Naive thymus-derived CD4-positive, alpha-beta T cell (primary cell): ENCODE results near the gene CD101. TPM values are rescaled to one million over a fixed set of nuclear protein-coding genes. Genes with fewer than 3 reads are reported as not detected.
A peak's percentile ranks its signal among the peaks of the same experiment; 100 is the strongest.

ENCODE experiments used
- ATAC-seq: fragments of 150-1000 bp; cut with Tn5 transposase; 2 replicates; pipeline ENCODE4 v1.10.0; 2021; ENCODE audit warnings: mild to moderate bottlenecking, moderate library complexity
- CTCF ChIA-PET: fragments of 350-600 bp; sonication (Branson Sonifier 250); formaldehyde crosslinking; loops from one replicate; lab custom pipeline; 2021; ENCODE audit warnings: antibody characterized with exemption; lab: Charles Lee
- POLR2A ChIA-PET: fragments of 350-600 bp; sonication (Branson Sonifier 250); formaldehyde crosslinking; loops from one replicate; lab custom pipeline; 2021; ENCODE audit warnings: antibody characterized with exemption, inconsistent platforms; lab: Charles Lee
- DNase-seq, 9 donors: peaks; one replicate each; pipeline versions ENCODE4 v3.0.0 to v3.0.0-alpha.2; 2020 to 2022; ENCODE audit warnings: mixed read lengths in 1 of 9
- H3K27ac ChIP-seq: one replicate; pipeline ENCODE4 v1.7.0; 2013; ENCODE audit warnings: mild to moderate bottlenecking, low read depth, low read length, moderate library complexity
- H3K27me3 ChIP-seq, 2 donors: one replicate each; pipeline ENCODE4 v1.7.0; 2013; ENCODE audit warnings: low read length in 2 of 2, mild to moderate bottlenecking in 2 of 2, moderate library complexity in 2 of 2; ENCODE audit not compliant: control insufficient read depth in 2 of 2, insufficient read depth in 2 of 2
- H3K36me3 ChIP-seq, 3 experiments: 1 replicate in 2 of 3; 2 replicates in 1 of 3; pipeline ENCODE4 v1.7.0; 2013; ENCODE audit warnings: low read length in 3 of 3, mild to moderate bottlenecking in 3 of 3, moderate library complexity in 1 of 3; ENCODE audit not compliant: insufficient read depth in 3 of 3, control insufficient read depth in 2 of 3
- H3K4me1 ChIP-seq, 2 donors: one replicate each; pipeline ENCODE4 v1.7.0; 2013; ENCODE audit warnings: low read length in 2 of 2, mild to moderate bottlenecking in 2 of 2, moderate library complexity in 1 of 2; ENCODE audit not compliant: control insufficient read depth in 2 of 2, insufficient read depth in 2 of 2
- H3K4me3 ChIP-seq: 2 replicates; pipeline ENCODE4 v1.7.0; 2013; ENCODE audit warnings: mild to moderate bottlenecking, low read length
- H3K9me3 ChIP-seq, 3 experiments: 1 replicate in 2 of 3; 2 replicates in 1 of 3; pipeline ENCODE4 v1.7.0; 2013; ENCODE audit warnings: low read length in 3 of 3; ENCODE audit not compliant: control insufficient read depth in 2 of 3
- H3K27ac Mint-ChIP-seq, 9 donors: one replicate each; pipeline ENCODE4 v1.8.0; 2020 to 2022; ENCODE audit warnings: mixed read lengths in 9 of 9, mild to moderate bottlenecking in 8 of 9, moderate library complexity in 5 of 9, inconsistent platforms in 2 of 9
- H3K27me3 Mint-ChIP-seq, 5 donors: one replicate each; pipeline ENCODE4 v1.8.0; 2021 to 2022; ENCODE audit warnings: mixed read lengths in 5 of 5, mild to moderate bottlenecking in 1 of 5
- H3K36me3 Mint-ChIP-seq, 5 donors: one replicate each; pipeline ENCODE4 v1.8.0; 2020 to 2022; ENCODE audit warnings: mixed read lengths in 5 of 5, mild to moderate bottlenecking in 3 of 5, inconsistent platforms in 1 of 5
- H3K4me1 Mint-ChIP-seq, 7 donors: one replicate each; pipeline ENCODE4 v1.8.0; 2020 to 2022; ENCODE audit warnings: mixed read lengths in 7 of 7, mild to moderate bottlenecking in 3 of 7, inconsistent platforms in 1 of 7
- H3K4me3 Mint-ChIP-seq, 10 donors: one replicate each; pipeline ENCODE4 v1.8.0; 2020 to 2022; ENCODE audit warnings: mild to moderate bottlenecking in 10 of 10, mixed read lengths in 10 of 10, moderate library complexity in 6 of 10, inconsistent platforms in 2 of 10
- H3K9me3 Mint-ChIP-seq, 11 donors: one replicate each; pipeline ENCODE4 v1.8.0; 2020 to 2022; ENCODE audit warnings: mixed read lengths in 11 of 11, mild to moderate bottlenecking in 4 of 11, inconsistent platforms in 1 of 11, moderate library complexity in 1 of 11
- intact Hi-C, 2 donors: fragments of 100-400 bp; cut with micrococcal nuclease; formaldehyde crosslinking; loops; one replicate each; pipeline ENCODE4 v1.15.1; 2023
- polyA plus RNA-seq, 2 donors: library from polyadenylated mRNA; unstranded; fragments of 300-500 nt; fragmentation: Illumina TruSeq; gene quantifications; one replicate each; pipeline ENCODE4 v1.2.3, GENCODE V29; 2021
- total RNA-seq, 6 experiments: library from RNA in 5 of 6; stranded (reverse) in 5 of 6; gene quantifications; 1 replicate in 5 of 6; 2 replicates in 1 of 6; pipeline ENCODE4 v1.2.3 and lab custom pipeline; 2021 to 2026

CD101 gene
- total and polyA plus RNA-seq, 7 experiments from 2014 or later, result 3.9 to 15.4 (median 9.9) TPM

GRCh38 chr1:116958110-116958509 is 43.5 kb upstream of the CD101 start:
- POLR2A ChIA-PET, result no interaction called here
- Mint-ChIP-seq H3K4me3 (no peak overlapping the region), H3K9me3 (no peaks in the 10 kb centered on the region), H3K27ac (no peak overlapping the region), H3K4me1 (no peaks in the 10 kb centered on the region), H3K36me3 (peaks cover 0 to 4% (median 0%) of the 10 kb centered on the region in 5 donors), H3K27me3 (no peaks in the 10 kb centered on the region)
- CTCF ChIA-PET, result interaction anchor here (0.7 kb wide), 1 partner anchor 348 kb away, joined by 3 read pairs; no protein-coding TSS in a partner anchor
- Histone ChIP-seq H3K4me1 (peaks cover 6 to 10% of the 10 kb centered on the region in 2 donors), H3K4me3 (no peak overlapping the region), H3K27me3 (no peaks in the 10 kb centered on the region), H3K27ac (no peak overlapping the region), H3K9me3 (no peaks in the 10 kb centered on the region), H3K36me3 (no peaks in the 10 kb centered on the region)
- ATAC-seq (no peak), DNase-seq (no peak)
- intact Hi-C loops, result no loop called here

GRCh38 chr1:116958977-116959376 is 42.6 kb upstream of the CD101 start:
- Mint-ChIP-seq H3K4me3 (no peak overlapping the region), H3K4me1 (no peaks in the 10 kb centered on the region), H3K27ac (peak overlapping the region in 1 of 9 donors; percentile 5), H3K9me3 (no peaks in the 10 kb centered on the region), H3K27me3 (no peaks in the 10 kb centered on the region), H3K36me3 (peaks cover 0 to 4% (median 0%) of the 10 kb centered on the region in 5 donors)
- no peak overlapping the region for H3K4me3 ChIP-seq
- intact Hi-C loops, result no loop called here
- no peaks in the 10 kb centered on the region for H3K9me3 ChIP-seq
- CTCF ChIA-PET, result no interaction called here
- H3K36me3 ChIP-seq, result no peaks in the 10 kb centered on the region
- ATAC-seq (no peak), DNase-seq (no peak)
- H3K27me3 ChIP-seq, result no peaks in the 10 kb centered on the region
- H3K27ac ChIP-seq, result no peak overlapping the region
- POLR2A ChIA-PET, result interaction anchor here (0.7 kb wide), 1 partner anchor 88 kb away, joined by 3 read pairs; no protein-coding TSS in a partner anchor
- peaks cover 10 to 13% of the 10 kb centered on the region in 2 donors for H3K4me1 ChIP-seq

GRCh38 chr1:116961606-116962005 is 40.0 kb upstream of the CD101 start:
- ChIA-PET CTCF (no interaction called here), POLR2A (no interaction called here)
- Mint-ChIP-seq H3K4me1 (no peaks in the 10 kb centered on the region), H3K36me3 (peaks cover 0 to 8% (median 0%) of the 10 kb centered on the region in 5 donors), H3K4me3 (no peak overlapping the region), H3K27ac (no peak overlapping the region), H3K27me3 (no peaks in the 10 kb centered on the region), H3K9me3 (no peaks in the 10 kb centered on the region)
- Histone ChIP-seq H3K27me3 (no peaks in the 10 kb centered on the region), H3K36me3 (no peaks in the 10 kb centered on the region), H3K27ac (no peak overlapping the region), H3K4me3 (no peak overlapping the region), H3K9me3 (no peaks in the 10 kb centered on the region), H3K4me1 (peaks cover 10 to 13% of the 10 kb centered on the region in 2 donors)
- no peak for DNase-seq
- no peak for ATAC-seq
- intact Hi-C loops, result no loop called here

GRCh38 chr1:116962987-116963639 is 38.4 kb upstream of the CD101 start:
- H3K36me3 Mint-ChIP-seq, result peaks cover 0 to 12% (median 0%) of the 10 kb centered on the region in 5 donors
- no peak overlapping the region for H3K27ac Mint-ChIP-seq
- no peak for DNase-seq
- ATAC-seq, result peak; percentile 34
- H3K27me3 ChIP-seq, result no peaks in the 10 kb centered on the region
- H3K4me3 ChIP-seq, result no peak overlapping the region
- H3K9me3 ChIP-seq, result no peaks in the 10 kb centered on the region
- POLR2A ChIA-PET, result no interaction called here
- no peaks in the 10 kb centered on the region for H3K9me3 Mint-ChIP-seq
- no peak overlapping the region for H3K4me3 Mint-ChIP-seq
- H3K27me3 Mint-ChIP-seq, result no peaks in the 10 kb centered on the region
- CTCF ChIA-PET, result interaction anchor here (0.6 kb wide), 1 partner anchor 406 kb away, joined by 3 read pairs; no protein-coding TSS in a partner anchor
- H3K4me1 ChIP-seq, result peaks cover 10 to 13% of the 10 kb centered on the region in 2 donors
- no peaks in the 10 kb centered on the region for H3K36me3 ChIP-seq
- H3K27ac ChIP-seq, result no peak overlapping the region
- no peaks in the 10 kb centered on the region for H3K4me1 Mint-ChIP-seq
- intact Hi-C loops, result no loop called here

GRCh38 chr1:116966791-116967190 is 34.8 kb upstream of the CD101 start:
- H3K4me3 Mint-ChIP-seq, result no peak overlapping the region
- Histone ChIP-seq H3K9me3 (no peaks in the 10 kb centered on the region), H3K4me3 (no peak overlapping the region), H3K4me1 (peaks cover 10 to 13% of the 10 kb centered on the region in 2 donors), H3K27me3 (no peaks in the 10 kb centered on the region), H3K36me3 (no peaks in the 10 kb centered on the region), H3K27ac (no peak overlapping the region)
- peaks cover 0 to 5% (median 0%) of the 10 kb centered on the region in 11 donors for H3K9me3 Mint-ChIP-seq
- peaks cover 0 to 2% (median 0%) of the 10 kb centered on the region in 7 donors for H3K4me1 Mint-ChIP-seq
- CTCF ChIA-PET, result no interaction called here
- no peak overlapping the region for H3K27ac Mint-ChIP-seq
- DNase-seq, result no peak
- intact Hi-C loops, result no loop called here
- peaks cover 0 to 12% (median 6%) of the 10 kb centered on the region in 5 donors for H3K36me3 Mint-ChIP-seq
- ATAC-seq, result no peak
- POLR2A ChIA-PET, result interaction anchor here (1.0 kb wide), 1 partner anchor 19 kb away, joined by 3 read pairs; no protein-coding TSS in a partner anchor
- no peaks in the 10 kb centered on the region for H3K27me3 Mint-ChIP-seq

- Mint-ChIP-seq H3K9me3 (peaks cover 0 to 5% (median 0%) of the 10 kb centered on the region in 11 donors), H3K4me3 (no peak overlapping the region), H3K4me1 (peaks cover 0 to 2% (median 0%) of the 10 kb centered on the region in 7 donors), H3K36me3 (peaks cover 0 to 12% (median 6%) of the 10 kb centered on the region in 5 donors), H3K27me3 (peaks cover 0 to under 1% (median 0%) of the 10 kb centered on the region in 5 donors), H3K27ac (no peak overlapping the region)
- POLR2A ChIA-PET, result interaction anchor here (1.6 kb wide), 1 partner anchor 18 kb away, joined by 5 read pairs; no protein-coding TSS in a partner anchor
- no peaks in the 10 kb centered on the region for H3K4me1 ChIP-seq
- H3K27ac ChIP-seq, result no peak overlapping the region
- CTCF ChIA-PET, result no interaction called here
- DNase-seq (no peak), ATAC-seq (no peak)
- H3K9me3 ChIP-seq, result no peaks in the 10 kb centered on the region
- H3K36me3 ChIP-seq, result no peaks in the 10 kb centered on the region
- H3K27me3 ChIP-seq, result peaks cover 0 to 1% of the 10 kb centered on the region in 2 donors
- intact Hi-C loops, result no loop called here
- no peak overlapping the region for H3K4me3 ChIP-seq
Observed at GRCh38 chr1:116968724-116969123, 32.8 kb upstream of the CD101 start.
